HEK293 (cell line): ENCODE data around the gene TPD52L1.

Experiments
- CTCF ChIA-PET: fragments of 350-600 bp; formaldehyde crosslinking; extraction: SDS; loops from one replicate; lab custom pipeline; 2021; ENCODE audit warnings: antibody characterized with exemption; lab: Yijun Ruan, JAX
- POLR2A ChIA-PET: fragments of 300-600 bp; formaldehyde crosslinking; extraction: SDS; loops from one replicate; lab custom pipeline; 2020; ENCODE audit warnings: antibody characterized with exemption, inconsistent platforms; lab: Yijun Ruan, JAX
- H3K27ac ChIP-seq: fragments of 200-500 bp; sonication (Bioruptor generic); 2 replicates; pipeline ENCODE4 v1.5.1; 2014; ENCODE audit warnings: low read depth, low read length, control low read depth, inconsistent platforms; ENCODE audit errors: extremely low read depth
- H3K36me3 ChIP-seq, 2 experiments: fragments of 200-500 bp in 1 of 2; sonication (Bioruptor generic) in 1 of 2; 1 replicate in 1 of 2; 2 replicates in 1 of 2; pipeline ENCODE4 v1.5.1; 2014 to 2017; ENCODE audit warnings: inconsistent platforms in 2 of 2, low read length in 2 of 2; ENCODE audit not compliant: control insufficient read depth in 2 of 2, insufficient read depth in 1 of 2
- H3K4me1 ChIP-seq: fragments of 200-500 bp; sonication (Bioruptor generic); 2 replicates; pipeline ENCODE4 v1.5.1; 2014; ENCODE audit warnings: mild to moderate bottlenecking, low read length, inconsistent platforms; ENCODE audit not compliant: control insufficient read depth, insufficient read depth
- H3K4me3 ChIP-seq: 2 replicates; pipeline ENCODE4 v1.5.1; 2011; ENCODE audit warnings: low read depth, mild to moderate bottlenecking, control low read depth, low read length, moderate library complexity
- H3K9me3 ChIP-seq: fragments of 200-500 bp; sonication (Bioruptor generic); 2 replicates; pipeline ENCODE4 v1.5.1; 2014; ENCODE audit warnings: low read depth, low read length, inconsistent platforms; ENCODE audit not compliant: control insufficient read depth, insufficient read depth
- GFI1B ChIP-seq: fragments of 450-650 bp; formaldehyde crosslinking; IDR thresholded peaks from 2 replicates; pipeline ENCODE4 v1.5.1; 2016; ENCODE audit warnings: missing biosample characterization, missing genetic modification characterization
- SCRT1 ChIP-seq: fragments of 450-650 bp; formaldehyde crosslinking; IDR thresholded peaks from 2 replicates; pipeline ENCODE4 v1.5.1; 2016; ENCODE audit warnings: missing biosample characterization, missing genetic modification characterization, borderline replicate concordance
- ZBTB17 ChIP-seq: fragments of 450-650 bp; formaldehyde crosslinking; IDR thresholded peaks from 2 replicates; pipeline ENCODE4 v1.5.1; 2016; ENCODE audit warnings: missing biosample characterization, missing genetic modification characterization
- ZFP3 ChIP-seq: fragments of 450-650 bp; formaldehyde crosslinking; IDR thresholded peaks from 2 replicates; pipeline ENCODE4 v1.5.1; 2016; ENCODE audit warnings: low read depth, missing biosample characterization, missing genetic modification characterization
- ZNF140 ChIP-seq: fragments of 450-650 bp; formaldehyde crosslinking; IDR thresholded peaks from 2 replicates; pipeline ENCODE4 v1.5.1; 2016; ENCODE audit warnings: missing biosample characterization, missing genetic modification characterization
- ZNF157 ChIP-seq: fragments of 450-650 bp; formaldehyde crosslinking; IDR thresholded peaks from 2 replicates; pipeline ENCODE4 v1.5.1; 2016; ENCODE audit warnings: missing biosample characterization, missing genetic modification characterization
- ZNF184 ChIP-seq: fragments of 450-650 bp; IDR thresholded peaks from 2 replicates; pipeline ENCODE4 v1.5.1; 2018; ENCODE audit warnings: missing biosample characterization, mild to moderate bottlenecking, missing genetic modification characterization
- ZNF19 ChIP-seq: fragments of 450-650 bp; formaldehyde crosslinking; IDR thresholded peaks from 2 replicates; pipeline ENCODE4; 2016; ENCODE audit warnings: missing biosample characterization, missing genetic modification characterization, low read depth
- ZNF24 ChIP-seq: fragments of 450-650 bp; formaldehyde crosslinking; IDR thresholded peaks from 2 replicates; pipeline ENCODE4 v1.5.1; 2016; ENCODE audit warnings: missing biosample characterization, missing genetic modification characterization
- ZNF324 ChIP-seq: fragments of 450-650 bp; formaldehyde crosslinking; IDR thresholded peaks from 2 replicates; pipeline ENCODE4 v1.5.1; 2016; ENCODE audit warnings: missing biosample characterization, missing genetic modification characterization
- ZNF335 ChIP-seq: fragments of 450-650 bp; formaldehyde crosslinking; conservative IDR thresholded peaks from 2 replicates; pipeline ENCODE4 v1.5.1; 2016; ENCODE audit warnings: missing biosample characterization, missing genetic modification characterization
- ZNF350 ChIP-seq: fragments of 450-650 bp; formaldehyde crosslinking; IDR thresholded peaks from 2 replicates; pipeline ENCODE4 v1.5.0; 2017; ENCODE audit warnings: missing biosample characterization, mild to moderate bottlenecking, missing genetic modification characterization
- ZNF416 ChIP-seq: fragments of 450-650 bp; formaldehyde crosslinking; IDR thresholded peaks from 2 replicates; pipeline ENCODE4 v1.5.1; 2016; ENCODE audit warnings: missing biosample characterization, missing genetic modification characterization
- ZNF548 ChIP-seq: fragments of 450-650 bp; formaldehyde crosslinking; IDR thresholded peaks from 2 replicates; pipeline ENCODE4 v1.5.1; 2016; ENCODE audit warnings: missing biosample characterization, missing genetic modification characterization
- ZNF660 ChIP-seq: fragments of 450-650 bp; IDR thresholded peaks from 2 replicates; pipeline ENCODE4 v1.5.1; 2018; ENCODE audit warnings: missing biosample characterization, mild to moderate bottlenecking, missing genetic modification characterization
- ZNF776 ChIP-seq: fragments of 450-650 bp; formaldehyde crosslinking; IDR thresholded peaks from 2 replicates; pipeline ENCODE4 v1.5.0; 2017; ENCODE audit warnings: missing biosample characterization, missing genetic modification characterization, borderline replicate concordance
- ZNF843 ChIP-seq: fragments of 450-650 bp; formaldehyde crosslinking; IDR thresholded peaks from 2 replicates; pipeline ENCODE4 v1.5.1; 2016; ENCODE audit warnings: missing biosample characterization, missing genetic modification characterization
- TF ChIP-seq, protein P1 (sequence below): fragments of 450-650 bp; formaldehyde crosslinking; conservative IDR thresholded peaks from 2 replicates; pipeline ENCODE4 v1.5.1; 2016; ENCODE audit warnings: low read depth, missing biosample characterization, missing genetic modification characterization
- TF ChIP-seq, protein P2 (sequence below): fragments of 450-650 bp; formaldehyde crosslinking; IDR thresholded peaks from 2 replicates; pipeline ENCODE4 v1.5.1; 2017; ENCODE audit warnings: missing biosample characterization, missing genetic modification characterization
- TF ChIP-seq, protein P3 (sequence below): fragments of 450-650 bp; formaldehyde crosslinking; IDR thresholded peaks from 2 replicates; pipeline ENCODE4 v1.5.1; 2017; ENCODE audit warnings: missing biosample characterization, missing genetic modification characterization

TPD52L1 gene

DNA sequence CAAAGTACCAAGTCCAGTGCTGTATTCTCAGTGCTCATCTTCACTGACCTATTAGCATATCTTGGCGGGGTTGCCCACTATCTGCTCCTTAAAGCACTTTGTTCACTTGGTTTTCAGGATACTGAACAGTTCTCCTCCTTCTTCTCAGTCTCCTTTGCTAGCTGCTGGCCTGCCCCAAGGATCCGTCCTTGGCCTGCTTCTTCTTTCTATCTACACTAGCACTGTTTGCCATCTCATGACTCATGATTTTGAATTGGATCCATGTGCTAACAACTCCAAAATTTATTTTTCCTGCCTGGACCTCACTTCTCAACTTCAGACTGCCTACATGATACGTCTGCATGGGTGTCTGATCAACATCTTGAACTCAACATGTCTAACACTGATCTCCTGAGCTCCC lies 15.5 kb downstream of the TPD52L1 start (continued):
- TF ChIP-seq ZNF776 (tag by site-specific recombination) = no peak
- TF ChIP-seq, all 188 proteins: peak for 0

- Histone ChIP-seq H3K9me3 (no peaks in the 10 kb centered on the region), H3K36me3 (no peaks in the 10 kb centered on the region), H3K4me1 (no peaks in the 10 kb centered on the region), H3K27ac (no peak overlapping the region), H3K4me3 (no peak overlapping the region)
- POLR2A ChIA-PET = interaction anchor here (0.7 kb wide), 1 partner anchor 24 kb away, joined by 5 read pairs; no protein-coding TSS in a partner anchor
- CTCF ChIA-PET = interaction anchor here (0.6 to 1.5 kb wide), 5 partner anchors 9 to 299 kb away, joined by 3 read pairs; no protein-coding TSS in a partner anchor
- TF ChIP-seq ZNF416 (tag by site-specific recombination) (no peak), ZNF19 (tag by site-specific recombination) (no peak), SCRT1 (tag by site-specific recombination) (no peak), ZNF24 (tag by site-specific recombination) (no peak), ZFP3 (tag by site-specific recombination) (no peak)
- TF ChIP-seq, protein P1, sequence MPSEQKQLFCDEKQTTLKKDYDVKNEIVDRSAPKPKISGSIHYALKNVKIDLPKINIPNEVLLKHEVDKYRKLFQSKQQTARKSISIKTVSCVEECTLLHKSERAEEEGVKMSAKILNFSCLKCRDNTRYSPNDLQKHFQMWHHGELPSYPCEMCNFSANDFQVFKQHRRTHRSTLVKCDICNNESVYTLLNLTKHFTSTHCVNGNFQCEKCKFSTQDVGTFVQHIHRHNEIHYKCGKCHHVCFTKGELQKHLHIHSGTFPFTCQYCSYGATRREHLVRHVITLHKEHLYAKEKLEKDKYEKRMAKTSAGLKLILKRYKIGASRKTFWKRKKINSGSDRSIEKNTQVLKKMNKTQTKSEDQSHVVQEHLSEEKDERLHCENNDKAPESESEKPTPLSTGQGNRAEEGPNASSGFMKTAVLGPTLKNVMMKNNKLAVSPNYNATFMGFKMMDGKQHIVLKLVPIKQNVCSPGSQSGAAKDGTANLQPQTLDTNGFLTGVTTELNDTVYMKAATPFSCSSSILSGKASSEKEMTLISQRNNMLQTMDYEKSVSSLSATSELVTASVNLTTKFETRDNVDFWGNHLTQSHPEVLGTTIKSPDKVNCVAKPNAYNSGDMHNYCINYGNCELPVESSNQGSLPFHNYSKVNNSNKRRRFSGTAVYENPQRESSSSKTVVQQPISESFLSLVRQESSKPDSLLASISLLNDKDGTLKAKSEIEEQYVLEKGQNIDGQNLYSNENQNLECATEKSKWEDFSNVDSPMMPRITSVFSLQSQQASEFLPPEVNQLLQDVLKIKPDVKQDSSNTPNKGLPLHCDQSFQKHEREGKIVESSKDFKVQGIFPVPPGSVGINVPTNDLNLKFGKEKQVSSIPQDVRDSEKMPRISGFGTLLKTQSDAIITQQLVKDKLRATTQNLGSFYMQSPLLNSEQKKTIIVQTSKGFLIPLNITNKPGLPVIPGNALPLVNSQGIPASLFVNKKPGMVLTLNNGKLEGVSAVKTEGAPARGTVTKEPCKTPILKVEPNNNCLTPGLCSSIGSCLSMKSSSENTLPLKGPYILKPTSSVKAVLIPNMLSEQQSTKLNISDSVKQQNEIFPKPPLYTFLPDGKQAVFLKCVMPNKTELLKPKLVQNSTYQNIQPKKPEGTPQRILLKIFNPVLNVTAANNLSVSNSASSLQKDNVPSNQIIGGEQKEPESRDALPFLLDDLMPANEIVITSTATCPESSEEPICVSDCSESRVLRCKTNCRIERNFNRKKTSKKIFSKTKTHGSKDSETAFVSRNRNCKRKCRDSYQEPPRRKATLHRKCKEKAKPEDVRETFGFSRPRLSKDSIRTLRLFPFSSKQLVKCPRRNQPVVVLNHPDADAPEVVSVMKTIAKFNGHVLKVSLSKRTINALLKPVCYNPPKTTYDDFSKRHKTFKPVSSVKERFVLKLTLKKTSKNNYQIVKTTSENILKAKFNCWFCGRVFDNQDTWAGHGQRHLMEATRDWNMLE (tag by site-specific recombination) = no peak
Observed at GRCh38 chr6:125169522-125169921, 15.9 kb downstream of the TPD52L1 start.

DNA sequence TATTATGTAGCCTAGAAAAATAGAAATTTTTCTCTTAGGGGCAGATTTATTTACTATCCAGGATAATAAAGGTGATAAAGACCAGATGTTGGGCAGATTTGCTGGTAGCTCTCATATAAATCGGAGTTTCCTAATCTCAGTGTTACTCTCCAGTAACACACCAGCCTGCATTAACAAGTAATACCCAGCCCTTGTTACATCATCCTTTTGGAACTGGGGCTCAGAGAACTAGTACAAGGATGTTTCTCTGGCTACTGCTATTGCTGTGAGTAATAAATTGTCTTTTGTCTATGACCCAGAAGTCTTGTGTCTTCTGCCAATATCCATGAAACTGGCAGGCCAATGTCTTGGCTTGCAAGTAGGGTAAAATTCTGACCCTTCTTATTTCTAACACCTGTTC lies 16.8 kb downstream of the TPD52L1 start:
- Histone ChIP-seq H3K4me1 (no peaks in the 10 kb centered on the region), H3K9me3 (no peaks in the 10 kb centered on the region), H3K36me3 (no peaks in the 10 kb centered on the region), H3K27ac (no peak overlapping the region), H3K4me3 (no peak overlapping the region)
- POLR2A ChIA-PET = no interaction called here
- CTCF ChIA-PET = interaction anchor here (1.9 kb wide), 1 partner anchor 17 kb away, joined by 4 read pairs; the partner anchor contains the start of gene TPD52L1
- TF ChIP-seq ZNF324 (0 out of 2 replicates have a peak, but pooled peaks have one; percentile 40), ZNF548 (no peak), ZNF660 (tag by site-specific recombination) (peak; percentile 58; the same call in 1 of the 2 replicates), ZNF184 (tag by site-specific recombination) (no peak), ZNF140 (tag by site-specific recombination) (no peak), ZNF843 (tag by site-specific recombination) (no peak), ZBTB17 (tag by site-specific recombination) (0 out of 2 replicates have a peak, but pooled peaks have one; percentile 11), ZNF335 (tag by site-specific recombination) (peak; percentile 28), ZNF350 (tag by site-specific recombination) (0 out of 2 replicates have a peak, but pooled peaks have one; percentile 5), ZNF157 (0 out of 2 replicates have a peak, but pooled peaks have one; percentile 4), GFI1B (tag by site-specific recombination) (peak; percentile 16; the same call in 1 of the 2 replicates)
- TF ChIP-seq, protein P2, sequence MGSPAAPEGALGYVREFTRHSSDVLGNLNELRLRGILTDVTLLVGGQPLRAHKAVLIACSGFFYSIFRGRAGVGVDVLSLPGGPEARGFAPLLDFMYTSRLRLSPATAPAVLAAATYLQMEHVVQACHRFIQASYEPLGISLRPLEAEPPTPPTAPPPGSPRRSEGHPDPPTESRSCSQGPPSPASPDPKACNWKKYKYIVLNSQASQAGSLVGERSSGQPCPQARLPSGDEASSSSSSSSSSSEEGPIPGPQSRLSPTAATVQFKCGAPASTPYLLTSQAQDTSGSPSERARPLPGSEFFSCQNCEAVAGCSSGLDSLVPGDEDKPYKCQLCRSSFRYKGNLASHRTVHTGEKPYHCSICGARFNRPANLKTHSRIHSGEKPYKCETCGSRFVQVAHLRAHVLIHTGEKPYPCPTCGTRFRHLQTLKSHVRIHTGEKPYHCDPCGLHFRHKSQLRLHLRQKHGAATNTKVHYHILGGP (tag by site-specific recombination) = peak; percentile 36; the same call in 1 of the 2 replicates
- TF ChIP-seq, protein P3, sequence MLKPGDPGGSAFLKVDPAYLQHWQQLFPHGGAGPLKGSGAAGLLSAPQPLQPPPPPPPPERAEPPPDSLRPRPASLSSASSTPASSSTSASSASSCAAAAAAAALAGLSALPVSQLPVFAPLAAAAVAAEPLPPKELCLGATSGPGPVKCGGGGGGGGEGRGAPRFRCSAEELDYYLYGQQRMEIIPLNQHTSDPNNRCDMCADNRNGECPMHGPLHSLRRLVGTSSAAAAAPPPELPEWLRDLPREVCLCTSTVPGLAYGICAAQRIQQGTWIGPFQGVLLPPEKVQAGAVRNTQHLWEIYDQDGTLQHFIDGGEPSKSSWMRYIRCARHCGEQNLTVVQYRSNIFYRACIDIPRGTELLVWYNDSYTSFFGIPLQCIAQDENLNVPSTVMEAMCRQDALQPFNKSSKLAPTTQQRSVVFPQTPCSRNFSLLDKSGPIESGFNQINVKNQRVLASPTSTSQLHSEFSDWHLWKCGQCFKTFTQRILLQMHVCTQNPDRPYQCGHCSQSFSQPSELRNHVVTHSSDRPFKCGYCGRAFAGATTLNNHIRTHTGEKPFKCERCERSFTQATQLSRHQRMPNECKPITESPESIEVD = peak; percentile 15; the same call in 1 of the 2 replicates
- TF ChIP-seq, protein P1 (tag by site-specific recombination) = peak; percentile 53
